BJ (cell line): ENCODE results near the gene PARVG. TPM values are rescaled to one million over a fixed set of nuclear protein-coding genes. Genes with fewer than 3 reads are reported as not detected.

ENCODE experiments used
- CTCF ChIA-PET: fragments of 350-600 bp; formaldehyde crosslinking; extraction: SDS; loops from one replicate; lab custom pipeline; 2021; ENCODE audit warnings: antibody characterized with exemption, inconsistent platforms; lab: Yijun Ruan, JAX
- POLR2A ChIA-PET: fragments of 300-600 bp; sonication (Branson Sonifier 250); formaldehyde crosslinking; extraction: SDS; loops from one replicate; lab custom pipeline; 2021; ENCODE audit warnings: antibody characterized with exemption; lab: Charles Lee
- DNase-seq: peaks from one replicate; pipeline ENCODE4 v3.0.0-alpha.2; 2011; ENCODE audit warnings: low read depth
- H3K27me3 ChIP-seq: 2 replicates; pipeline ENCODE4 v1.6.0; 2011; ENCODE audit warnings: low read length; ENCODE audit not compliant: control insufficient read depth, insufficient read depth
- H3K36me3 ChIP-seq: 2 replicates; pipeline ENCODE4 v1.5.1; 2011; ENCODE audit warnings: low read length; ENCODE audit not compliant: control insufficient read depth, insufficient read depth
- H3K4me3 ChIP-seq: 2 replicates; pipeline ENCODE4 v1.5.1; 2011; ENCODE audit warnings: low read depth, mild to moderate bottlenecking, control low read depth, low read length
- CTCF ChIP-seq: IDR thresholded peaks from 2 replicates; pipeline ENCODE4 v1.5.1; 2011; ENCODE audit warnings: low read depth, mild to moderate bottlenecking, control low read depth, inconsistent platforms, low read length, moderate library complexity; ENCODE audit not compliant: insufficient read depth
- polyA plus RNA-seq: library from polyadenylated mRNA; depleted of rRNA; stranded (reverse); fragments of >200 nt; gene quantifications from 2 replicates; pipeline ENCODE4 v1.2.3, GENCODE V29; 2011

Gene PARVG
- polyA plus RNA-seq, 1 experiment: not detected

GRCh38 chr22:44219101-44219870, 38.6 kb downstream of the PARVG start:
- TF ChIP-seq CTCF: no peak
- CTCF ChIA-PET: interaction anchor here (0.8 kb wide), 1 partner anchor 8 kb away, joined by 3 read pairs; no protein-coding TSS in a partner anchor
- H3K4me3 ChIP-seq: no peak overlapping the region
- H3K27me3 ChIP-seq: no peaks in the 10 kb centered on the region; the same call in 1 of the 2 replicates
- no peak for DNase-seq
- H3K36me3 ChIP-seq: no peaks in the 10 kb centered on the region
- POLR2A ChIA-PET: no interaction called here

GRCh38 chr22:44220727-44221680, 40.3 kb downstream of the PARVG start:
- POLR2A ChIA-PET: no interaction called here
- Histone ChIP-seq H3K27me3 (peaks cover under 1% of the 10 kb centered on the region; the same call in 1 of the 2 replicates), H3K36me3 (no peaks in the 10 kb centered on the region), H3K4me3 (no peak overlapping the region)
- no peak for DNase-seq
- TF ChIP-seq CTCF: no peak
- CTCF ChIA-PET: no interaction called here

GRCh38 chr22:44221710-44222475, 41.2 kb downstream of the PARVG start:
- DNase-seq: no peak
- TF ChIP-seq CTCF: no peak
- ChIA-PET CTCF (interaction anchor here (1.4 kb wide), 1 partner anchor 10 kb away, joined by 3 read pairs; no protein-coding TSS in a partner anchor), POLR2A (no interaction called here)
- Histone ChIP-seq H3K27me3 (peaks cover 1% of the 10 kb centered on the region; the same call in 1 of the 2 replicates), H3K36me3 (no peaks in the 10 kb centered on the region), H3K4me3 (no peak overlapping the region)

- no peaks in the 10 kb centered on the region for H3K36me3 ChIP-seq
- ChIA-PET POLR2A (no interaction called here), CTCF (no interaction called here)
- H3K4me3 ChIP-seq: no peak overlapping the region
- DNase-seq: no peak
- 0 out of 2 replicates have a peak, but pooled peaks cover 1% of the 10 kb centered on the region for H3K27me3 ChIP-seq
- no peak for TF ChIP-seq CTCF
These were observed 43.4 kb downstream of the PARVG start for GRCh38 chr22:44224166-44224565.
